WI38 (cell line): ENCODE results near the gene ZNF716.
"Not testable (repeated sequence)": the region's sequence is repeated elsewhere in the genome, so short reads cannot be mapped to it uniquely, and the experiment has no call there.

Source experiments
- H3K4me3 ChIP-seq: 2 replicates; pipeline ENCODE4 v1.5.1; 2011; ENCODE audit warnings: low read depth, mild to moderate bottlenecking, control low read depth, low read length
- CTCF ChIP-seq: IDR thresholded peaks from 2 replicates; pipeline ENCODE4 v1.5.1; 2012; ENCODE audit warnings: low read depth, mild to moderate bottlenecking, control low read depth, low read length

The ZNF716 gene

DNA sequence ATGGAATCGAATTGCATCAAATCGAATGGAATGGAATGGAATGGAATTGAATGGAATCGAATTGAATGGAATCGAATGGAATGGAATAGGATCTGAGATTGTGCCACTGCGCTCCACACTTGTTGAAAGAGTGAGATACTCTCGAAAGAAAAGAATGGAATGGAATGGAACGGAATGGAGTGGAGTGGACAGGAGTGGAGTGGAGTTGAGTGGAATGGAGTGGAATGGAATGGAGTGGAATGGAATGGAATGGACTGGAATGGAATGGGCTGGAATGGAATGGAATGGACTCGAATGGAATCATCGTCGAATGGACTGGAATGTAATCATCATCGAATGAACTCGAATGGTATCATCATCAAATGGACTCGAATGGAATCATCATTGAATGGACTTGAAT lies 38.0 kb downstream of the ZNF716 start:
- H3K4me3 ChIP-seq: no peak overlapping the region
- no peak for TF ChIP-seq CTCF

GRCh38 chr7:57495111-57495510 lies 45.1 kb downstream of the ZNF716 start:
- H3K4me3 ChIP-seq: not testable (repeated sequence)

- TF ChIP-seq CTCF: no peak
- H3K4me3 ChIP-seq: no peak overlapping the region
Observed at GRCh38 chr7:57496395-57496794, 46.4 kb downstream of the ZNF716 start.

DNA sequence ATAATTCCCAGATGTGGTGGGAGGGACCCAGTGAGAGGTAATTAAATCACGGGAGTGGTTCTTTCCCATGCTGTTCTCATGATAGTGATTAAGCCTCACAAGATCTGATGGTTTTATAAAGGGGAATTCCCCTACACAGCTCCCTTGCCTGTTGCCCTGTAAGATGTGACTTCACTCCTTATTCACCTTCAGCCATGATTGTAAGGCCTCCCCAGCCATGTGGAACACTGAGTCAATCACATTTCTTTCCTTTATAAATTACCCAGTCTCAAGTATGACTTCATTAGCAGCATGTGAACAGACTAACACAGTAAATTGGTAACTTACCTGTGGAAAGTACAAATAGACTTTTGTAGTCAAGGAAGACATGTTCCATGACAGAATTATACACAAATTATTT lies 55.2 kb downstream of the ZNF716 start:
- H3K4me3 ChIP-seq: no peak overlapping the region
- TF ChIP-seq CTCF: no peak
